IPS-20b (cell line): ENCODE results near the gene RNF135.
"Not testable (repeated sequence)": the region's sequence is repeated elsewhere in the genome, so short reads cannot be mapped to it uniquely, and the experiment has no call there.

Experiments
- H3K27ac ChIP-seq: one replicate; pipeline ENCODE4 v1.5.1; 2013; ENCODE audit warnings: low read length
- H3K27me3 ChIP-seq: 2 replicates; pipeline ENCODE4 v1.6.1; 2013; ENCODE audit warnings: mild to moderate bottlenecking, low read length, inconsistent platforms; ENCODE audit not compliant: insufficient read depth
- H3K36me3 ChIP-seq: 2 replicates; pipeline ENCODE4 v1.6.1; 2013; ENCODE audit warnings: low read depth, mild to moderate bottlenecking, inconsistent platforms, low read length, moderate library complexity; ENCODE audit not compliant: insufficient read depth
- H3K4me1 ChIP-seq: 2 replicates; pipeline ENCODE4 v1.6.1; 2013; ENCODE audit warnings: mild to moderate bottlenecking, control low read depth, inconsistent platforms, low read length, moderate library complexity; ENCODE audit not compliant: insufficient read depth
- H3K4me3 ChIP-seq: 2 replicates; pipeline ENCODE4 v1.5.1; 2013; ENCODE audit warnings: mild to moderate bottlenecking, low read length, inconsistent platforms
- H3K9ac ChIP-seq: 2 replicates; pipeline ENCODE4 v1.6.1; 2013; ENCODE audit warnings: low read depth, mild to moderate bottlenecking, inconsistent platforms, low read length, moderate library complexity
- H3K9me3 ChIP-seq: 2 replicates; pipeline ENCODE4 v1.6.1; 2013; ENCODE audit warnings: mild to moderate bottlenecking, low read depth, low read length, inconsistent platforms; ENCODE audit not compliant: insufficient read depth

The RNF135 gene

DNA sequence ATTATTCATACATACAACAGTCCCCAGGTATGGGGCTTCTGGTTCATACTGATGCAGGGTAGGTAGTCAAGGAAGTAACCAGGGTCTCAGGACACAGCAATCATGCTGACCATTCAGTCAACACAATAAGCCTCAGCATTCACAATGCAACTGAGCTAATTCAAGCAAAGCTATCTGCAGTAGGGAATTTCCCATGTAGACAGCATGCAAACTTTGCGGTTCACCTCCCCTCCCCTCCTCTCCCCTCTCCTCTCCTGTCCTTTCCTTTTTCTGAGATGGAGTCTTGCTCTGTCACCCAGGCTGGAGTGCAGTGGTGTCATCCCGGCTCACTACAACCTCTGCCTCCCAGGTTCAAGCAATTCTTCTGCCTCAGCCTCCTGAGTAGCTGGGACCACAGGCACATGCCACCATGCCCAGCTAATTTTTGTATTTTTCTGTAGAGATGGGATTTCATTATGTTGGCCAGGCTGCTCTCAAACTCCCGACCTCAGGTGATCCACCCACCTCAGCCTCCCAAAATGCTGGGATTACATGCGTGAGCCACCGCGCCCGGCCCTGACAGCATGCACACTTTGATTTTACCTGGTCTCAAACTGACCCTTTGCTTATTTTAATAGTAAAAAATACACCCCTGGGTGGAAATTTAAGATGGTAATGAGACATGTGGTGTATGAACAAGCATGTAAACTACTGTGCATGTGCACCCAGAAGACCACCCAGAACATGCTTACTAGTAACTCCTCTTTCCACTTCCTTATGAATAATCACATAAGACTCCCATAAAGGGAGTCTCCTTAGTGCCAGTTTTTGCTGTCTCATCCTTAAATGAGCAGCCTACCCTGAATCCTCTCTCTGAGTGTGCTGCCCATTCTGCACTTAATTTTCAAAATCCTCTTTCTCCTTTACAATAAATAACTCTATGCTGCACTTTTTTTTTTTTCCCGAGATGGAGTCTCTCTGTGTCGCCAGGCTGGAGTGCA is 9.3 kb upstream of the RNF135 start:
- Histone ChIP-seq H3K9ac (no peak overlapping the region), H3K9me3 (no peaks in the 10 kb centered on the region), H3K27ac (no peak overlapping the region), H3K4me3 (no peak overlapping the region), H3K27me3 (no peaks in the 10 kb centered on the region), H3K36me3 (no peaks in the 10 kb centered on the region), H3K4me1 (peaks cover 7% of the 10 kb centered on the region)

DNA sequence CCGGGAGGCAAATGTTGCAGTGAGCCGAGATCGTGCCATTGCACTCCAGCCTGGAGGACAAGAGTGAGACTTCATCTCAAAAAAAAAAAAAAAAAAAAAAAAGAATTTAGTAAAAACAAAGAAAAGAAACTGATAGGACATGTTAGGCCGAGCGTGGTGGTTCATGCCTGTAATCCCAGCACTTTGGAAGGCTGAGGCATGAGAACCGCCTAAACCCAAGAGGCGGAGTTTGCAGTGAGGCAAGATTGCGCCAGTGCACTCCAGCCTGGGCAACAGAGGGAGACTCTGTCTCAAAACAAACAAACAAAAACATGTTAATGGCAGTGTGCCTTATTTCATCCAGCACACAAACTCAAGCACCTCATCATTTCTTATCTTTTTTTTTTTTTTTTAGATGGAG is 6.5 kb upstream of the RNF135 start:
- not testable (repeated sequence) for H3K9ac ChIP-seq, H3K27ac ChIP-seq, H3K4me1 ChIP-seq, H3K9me3 ChIP-seq, H3K27me3 ChIP-seq, H3K36me3 ChIP-seq, H3K4me3 ChIP-seq

DNA sequence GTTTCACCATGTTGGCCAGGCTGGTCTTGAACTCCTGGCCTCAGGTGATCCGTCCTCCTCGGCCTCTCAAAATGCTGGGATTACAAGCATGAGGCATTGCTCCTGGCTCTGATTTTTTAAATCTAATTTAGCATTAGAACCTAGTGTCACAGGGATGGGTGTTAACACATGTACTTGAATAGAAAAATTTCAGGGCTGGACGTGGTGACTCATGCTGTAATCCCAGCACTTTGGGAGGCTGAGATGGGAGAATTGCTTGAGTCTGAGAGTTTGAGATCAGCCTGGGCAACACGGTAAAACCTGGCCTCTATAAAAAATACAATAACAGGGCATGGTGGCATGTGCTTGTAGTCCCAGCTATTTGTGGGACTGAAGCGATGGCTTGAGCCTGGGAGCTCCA is 6.0 kb upstream of the RNF135 start:
- no peaks in the 10 kb centered on the region for H3K36me3 ChIP-seq
- H3K27ac ChIP-seq = no peak overlapping the region
- H3K4me3 ChIP-seq = no peak overlapping the region
- no peaks in the 10 kb centered on the region for H3K9me3 ChIP-seq
- no peak overlapping the region for H3K9ac ChIP-seq
- no peaks in the 10 kb centered on the region; the same call in 1 of the 2 replicates for H3K27me3 ChIP-seq
- H3K4me1 ChIP-seq = peaks cover 3% of the 10 kb centered on the region; the same call in 1 of the 2 replicates

DNA sequence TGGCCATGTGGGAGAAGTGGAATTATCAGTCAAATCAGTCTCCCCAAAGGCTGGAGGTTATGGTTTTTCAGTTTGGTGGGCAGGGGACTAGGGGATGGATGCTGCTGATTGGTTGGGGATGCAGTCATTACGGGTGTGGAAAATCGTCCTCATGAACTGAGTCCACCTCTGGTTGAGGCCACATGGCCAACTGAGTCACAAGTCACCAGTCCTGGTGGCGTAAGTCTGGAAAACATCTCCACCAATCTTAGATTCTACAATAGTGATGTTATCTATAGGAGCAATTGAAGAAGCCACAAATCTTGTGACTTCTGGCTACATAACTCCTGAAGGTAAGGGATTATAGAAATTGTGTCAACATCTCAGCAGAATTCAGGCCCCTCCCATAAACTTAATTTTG is 5.2 kb upstream of the RNF135 start:
- Histone ChIP-seq H3K9ac (no peak overlapping the region), H3K27me3 (no peaks in the 10 kb centered on the region; the same call in 1 of the 2 replicates), H3K27ac (no peak overlapping the region), H3K4me3 (no peak overlapping the region), H3K4me1 (peaks cover 6% of the 10 kb centered on the region; the same call in 1 of the 2 replicates), H3K36me3 (no peaks in the 10 kb centered on the region), H3K9me3 (no peaks in the 10 kb centered on the region)

DNA sequence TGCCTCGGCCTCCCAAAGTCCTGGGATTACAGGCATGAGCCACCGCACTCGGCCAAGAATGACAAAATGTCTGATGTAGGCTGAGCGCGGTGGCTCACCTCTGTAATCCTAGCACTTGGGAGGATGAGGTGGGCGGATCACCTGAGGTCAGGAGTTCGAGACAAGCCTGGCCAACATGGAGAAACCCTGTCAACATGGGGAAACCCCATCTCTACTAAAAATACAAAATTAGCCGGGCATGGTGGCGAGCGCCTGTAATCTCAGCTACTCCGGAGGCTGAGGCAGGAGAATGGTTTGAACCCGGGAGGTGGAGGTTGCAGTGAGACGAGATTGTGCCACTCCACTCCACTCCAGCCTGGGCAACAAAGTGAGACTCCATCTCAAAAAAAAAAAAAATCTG is 2.9 kb upstream of the RNF135 start:
- not testable (repeated sequence) for H3K27me3 ChIP-seq, H3K36me3 ChIP-seq, H3K9ac ChIP-seq, H3K4me3 ChIP-seq, H3K4me1 ChIP-seq, H3K27ac ChIP-seq, H3K9me3 ChIP-seq

DNA sequence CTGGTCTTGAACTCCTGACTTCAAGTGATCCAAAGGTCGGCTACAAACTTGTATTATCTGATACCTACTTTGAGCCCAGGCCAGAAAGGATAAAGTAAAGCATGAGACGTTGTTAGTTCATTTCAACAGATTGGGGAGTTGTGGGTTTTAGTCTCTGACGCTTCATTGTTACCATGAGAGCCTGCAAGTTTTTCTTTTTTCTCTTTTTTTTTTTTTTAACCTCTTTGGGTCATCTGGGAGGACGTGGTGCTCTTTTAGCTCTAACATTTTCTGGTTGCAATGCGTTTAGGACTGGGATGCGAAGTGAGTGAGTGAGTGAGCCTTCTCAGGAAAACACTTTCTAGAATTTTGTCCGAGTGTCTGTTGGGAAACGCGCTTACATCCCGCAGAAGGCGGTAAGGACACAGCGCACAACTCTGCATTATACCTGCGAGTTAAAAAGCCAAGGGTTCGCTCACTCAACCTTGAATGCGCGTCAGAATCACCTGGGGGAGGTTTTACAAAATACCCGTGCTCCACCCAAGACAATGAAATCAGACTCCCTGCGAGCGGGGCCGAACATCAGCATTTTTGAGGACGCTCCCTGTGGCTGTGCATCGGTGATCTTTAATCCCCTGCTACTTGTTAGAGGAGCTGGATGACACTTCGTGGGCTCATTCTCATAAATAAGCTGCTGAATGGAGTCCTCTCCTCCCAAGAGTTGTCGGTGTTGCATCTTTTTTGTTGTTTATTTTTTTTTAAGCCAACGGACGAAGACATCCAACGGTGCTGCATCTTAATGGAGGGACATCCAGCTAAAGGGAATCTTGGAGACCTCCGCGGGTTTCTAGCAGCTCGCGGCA is 629 bp upstream of the RNF135 start:
- H3K27me3 ChIP-seq = no peaks in the 10 kb centered on the region; the same call in 1 of the 2 replicates
- H3K27ac ChIP-seq = peak overlapping the region; percentile 82
- H3K9me3 ChIP-seq = no peaks in the 10 kb centered on the region
- H3K4me1 ChIP-seq = peaks cover 3% of the 10 kb centered on the region; the same call in 1 of the 2 replicates
- H3K4me3 ChIP-seq = peak overlapping the region; percentile 84
- peak overlapping the region; percentile 80 for H3K9ac ChIP-seq
- H3K36me3 ChIP-seq = no peaks in the 10 kb centered on the region

DNA sequence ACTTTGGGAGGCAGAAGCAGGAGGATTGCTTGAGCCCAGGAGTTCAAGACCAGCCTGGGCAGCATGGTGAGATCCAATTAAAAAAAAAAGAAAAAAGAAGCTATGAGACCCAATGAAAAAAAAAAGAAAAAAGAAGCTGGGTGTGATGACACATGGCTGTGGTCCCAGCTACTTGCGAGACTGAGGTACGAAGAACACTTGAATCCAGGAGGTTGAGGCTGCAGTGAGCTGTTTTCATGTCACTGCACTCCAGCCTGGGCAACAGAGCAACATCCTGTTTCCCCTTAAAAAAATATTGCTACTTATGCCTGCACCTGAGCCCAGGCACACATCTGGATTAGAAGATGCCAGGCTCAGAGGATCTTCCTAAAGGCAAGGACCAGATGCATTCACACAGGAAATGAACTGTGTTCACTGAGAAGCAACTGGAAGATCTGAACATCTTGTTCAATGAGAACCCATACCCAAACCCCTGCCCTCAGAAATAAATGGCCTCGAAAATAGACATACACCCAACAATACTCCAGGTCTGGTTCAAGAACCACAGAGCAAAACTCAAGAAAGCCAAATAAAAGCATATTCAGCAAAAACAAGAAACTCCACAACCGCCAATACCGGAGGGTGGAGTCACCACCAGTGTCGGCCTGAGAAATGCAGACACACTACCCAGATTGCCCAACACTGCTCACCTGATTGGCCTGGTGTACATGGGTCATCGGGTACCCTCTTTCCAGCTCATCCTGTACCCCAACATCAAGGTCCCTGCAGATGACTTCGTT is 4.4 kb downstream of the RNF135 start:
- H3K9me3 ChIP-seq = no peaks in the 10 kb centered on the region
- no peak overlapping the region for H3K27ac ChIP-seq
- no peak overlapping the region for H3K9ac ChIP-seq
- H3K27me3 ChIP-seq = no peaks in the 10 kb centered on the region
- no peaks in the 10 kb centered on the region; the same call in 1 of the 2 replicates for H3K4me1 ChIP-seq
- no peak overlapping the region for H3K4me3 ChIP-seq
- H3K36me3 ChIP-seq = no peaks in the 10 kb centered on the region

DNA sequence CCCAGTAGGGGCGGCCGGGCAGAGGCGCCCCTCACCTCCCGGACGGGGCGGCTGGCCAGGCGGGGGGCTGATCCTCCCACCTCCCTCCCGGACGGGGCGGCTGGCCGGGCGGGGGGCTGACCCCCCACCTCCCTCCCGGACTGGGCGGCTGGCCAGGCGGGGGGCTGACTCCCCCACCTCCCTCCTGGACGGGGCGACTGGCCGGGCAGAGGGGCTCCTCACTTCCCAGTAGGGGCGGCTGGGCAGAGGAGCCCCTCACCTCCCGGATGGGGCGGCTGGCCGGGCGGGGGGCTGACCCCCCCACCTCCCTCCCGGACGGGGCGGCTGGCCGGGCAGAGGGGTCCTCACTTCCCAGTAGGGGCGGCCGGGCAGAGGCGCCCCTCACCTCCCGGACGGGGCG is 9.1 kb downstream of the RNF135 start:
- H3K9me3 ChIP-seq, H3K27ac ChIP-seq, H3K36me3 ChIP-seq, H3K4me3 ChIP-seq, H3K4me1 ChIP-seq, H3K9ac ChIP-seq, H3K27me3 ChIP-seq: not testable (repeated sequence)

DNA sequence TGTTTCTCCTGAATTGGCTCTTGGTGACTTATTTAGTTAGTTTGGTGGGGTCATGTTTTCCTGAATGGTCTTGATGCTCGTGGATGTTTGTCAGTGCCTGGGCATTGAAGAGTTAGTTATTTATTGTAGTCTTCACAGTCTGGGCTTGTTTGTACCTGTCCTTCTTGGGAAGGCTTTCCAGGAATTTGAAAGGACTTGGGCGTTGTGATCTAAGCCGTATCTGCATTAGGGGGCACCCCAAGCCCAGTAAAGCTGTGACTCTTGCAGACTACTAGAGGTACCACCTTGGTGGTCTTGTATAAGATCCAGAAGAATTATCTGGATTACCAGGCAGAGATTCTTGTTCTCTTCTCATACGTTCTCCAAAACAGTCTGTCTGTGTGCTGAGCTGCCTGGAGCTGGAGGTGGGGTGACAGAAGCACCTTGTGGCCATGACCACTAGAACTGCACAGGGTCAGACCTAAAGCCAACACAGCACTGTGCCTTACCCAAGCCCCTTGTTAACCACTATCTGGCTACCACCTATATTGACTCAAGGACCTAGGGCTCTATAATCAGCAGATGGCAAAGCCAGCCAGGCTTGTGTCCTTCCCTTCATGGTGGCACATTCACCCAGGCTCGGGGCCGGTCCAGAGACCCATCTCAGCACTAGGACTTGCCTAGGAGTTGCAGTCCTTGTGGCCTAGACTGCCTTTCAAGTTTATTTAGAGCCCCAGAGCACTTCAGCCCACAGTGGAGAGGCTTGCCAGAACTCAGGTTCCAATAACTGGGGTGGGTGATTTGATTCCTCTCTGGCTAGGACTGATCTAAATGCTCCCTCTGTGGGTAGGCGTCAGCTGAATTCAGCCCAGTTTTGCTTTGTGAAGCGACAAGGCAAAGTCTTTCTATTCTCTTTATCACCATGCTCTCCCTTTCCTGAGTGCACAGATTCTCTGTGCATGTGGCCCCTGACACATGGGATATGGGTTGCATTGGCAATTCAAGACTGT is 11.0 kb downstream of the RNF135 start:
- Histone ChIP-seq H3K4me3 (no peak overlapping the region), H3K36me3 (no peaks in the 10 kb centered on the region), H3K27ac (no peak overlapping the region), H3K9ac (no peak overlapping the region), H3K27me3 (no peaks in the 10 kb centered on the region), H3K4me1 (no peaks in the 10 kb centered on the region), H3K9me3 (no peaks in the 10 kb centered on the region)

DNA sequence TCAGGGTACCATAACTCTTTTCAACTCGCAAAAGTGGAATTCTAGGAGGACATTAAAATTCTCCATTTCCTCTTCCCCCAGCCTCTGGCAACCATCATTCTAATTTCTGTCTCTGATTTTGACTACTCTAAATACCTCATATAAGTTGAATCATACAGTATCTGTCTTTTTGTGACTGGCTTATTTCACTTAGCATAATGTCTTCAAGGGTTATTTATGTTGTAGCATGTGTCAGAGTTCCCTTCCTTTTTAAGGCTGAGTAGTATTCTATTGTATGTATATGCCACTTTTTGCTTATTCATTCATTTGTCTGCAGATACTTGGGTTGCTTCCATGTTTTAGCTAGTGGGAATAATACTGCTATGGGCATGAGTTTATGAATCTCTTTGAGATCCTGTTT is 12.0 kb downstream of the RNF135 start:
- no peaks in the 10 kb centered on the region for H3K36me3 ChIP-seq
- H3K4me3 ChIP-seq = no peak overlapping the region
- H3K27me3 ChIP-seq = no peaks in the 10 kb centered on the region
- H3K9me3 ChIP-seq = no peaks in the 10 kb centered on the region
- no peaks in the 10 kb centered on the region for H3K4me1 ChIP-seq
- no peak overlapping the region for H3K27ac ChIP-seq
- no peak overlapping the region for H3K9ac ChIP-seq
